ENCODE data around the gene RSPH1.
A peak's percentile ranks its signal among the peaks of the same experiment; 100 is the strongest.

Gene RSPH1

GRCh38 chr21:42461881-42462877, 33.8 kb downstream of the RSPH1 start:
- no peak for DNase-seq

GRCh38 chr21:42461185-42461520, 34.9 kb downstream of the RSPH1 start:
- no peak for DNase-seq

GRCh38 chr21:42460391-42461184, 35.4 kb downstream of the RSPH1 start:
- DNase-seq, result peak; percentile 82

GRCh38 chr21:42459546-42460215, 36.3 kb downstream of the RSPH1 start:
- DNase-seq, result no peak

GRCh38 chr21:42459082-42459460, 37.0 kb downstream of the RSPH1 start:
- no peak for DNase-seq

GRCh38 chr21:42456457-42456856, 39.6 kb downstream of the RSPH1 start:
- peak; percentile 8 for DNase-seq

- DNase-seq, result no peak
Measured at GRCh38 chr21:42455754-42456440, 40.1 kb downstream of the RSPH1 start.

- DNase-seq, result no peak
Measured at GRCh38 chr21:42455196-42455595, 40.8 kb downstream of the RSPH1 start.

- no peak for DNase-seq
Measured at GRCh38 chr21:42454786-42455185, 41.2 kb downstream of the RSPH1 start.

GRCh38 chr21:42453986-42454570, 41.9 kb downstream of the RSPH1 start:
- DNase-seq, result no peak

GRCh38 chr21:42453224-42453985, 42.6 kb downstream of the RSPH1 start:
- DNase-seq, result no peak

- DNase-seq, result no peak
Measured at GRCh38 chr21:42452401-42453223, 43.4 kb downstream of the RSPH1 start.

GRCh38 chr21:42451941-42452340, 44.1 kb downstream of the RSPH1 start:
- DNase-seq, result no peak

- no peak for DNase-seq
Measured at GRCh38 chr21:42448686-42449085, 47.3 kb downstream of the RSPH1 start.

- DNase-seq, result no peak
Measured at GRCh38 chr21:42447732-42448131, 48.3 kb downstream of the RSPH1 start.

GRCh38 chr21:42447182-42447581, 48.8 kb downstream of the RSPH1 start:
- no peak for DNase-seq

- no peak for DNase-seq
Measured at GRCh38 chr21:42446531-42446930, 49.5 kb downstream of the RSPH1 start.

- no peak for DNase-seq
Measured at GRCh38 chr21:42445311-42445710, 50.7 kb downstream of the RSPH1 start.

GRCh38 chr21:42444745-42445059, 51.3 kb downstream of the RSPH1 start:
- no peak for DNase-seq

- no peak for DNase-seq
Measured at GRCh38 chr21:42443876-42444744, 51.9 kb downstream of the RSPH1 start.

All from CD4-positive, alpha-beta T cell treated with Interferon gamma for 1 hour (primary cell).